HG03457 (cell line): ENCODE data around the gene ZMYND8.
"Not testable (repeated sequence)": the region's sequence is repeated elsewhere in the genome, so short reads cannot be mapped to it uniquely, and the experiment has no call there.

ENCODE experiments used
- ATAC-seq: cut with Tn5 transposase; IDR thresholded peaks from one replicate; pipeline ENCODE4 v1.9.1; 2021; ENCODE audit warnings: moderate number of reproducible peaks; ENCODE audit not compliant: unreplicated experiment

Gene ZMYND8

DNA sequence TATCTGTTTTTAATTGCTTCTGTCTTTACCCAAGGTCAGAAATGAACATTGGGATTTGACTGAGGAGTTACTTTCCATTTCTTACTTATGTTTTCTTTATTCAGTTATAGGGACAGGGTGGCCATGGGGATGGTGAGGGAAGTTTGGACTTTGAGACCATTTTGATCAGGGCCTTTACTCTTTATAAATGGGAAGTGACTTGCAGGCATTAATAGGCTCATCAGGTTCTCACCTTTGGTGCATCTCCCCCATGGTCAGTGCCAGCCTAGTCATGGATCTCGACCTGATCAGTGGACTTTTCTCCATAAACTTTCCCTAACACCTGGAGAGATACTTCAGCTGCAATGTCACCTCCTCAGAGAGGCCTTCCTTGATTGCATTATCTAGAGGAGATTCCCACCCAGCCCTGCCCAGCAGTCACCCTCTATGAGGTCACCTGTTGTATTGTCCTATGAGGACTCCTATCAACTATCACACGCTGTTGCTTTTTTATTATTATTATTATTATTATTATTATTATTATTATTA is 16.8 kb upstream of the ZMYND8 start:
- no peak for ATAC-seq

GRCh38 chr20:47370850-47371782 is 14.6 kb upstream of the ZMYND8 start:
- ATAC-seq = no peak

GRCh38 chr20:47370214-47370613 is 13.7 kb upstream of the ZMYND8 start:
- ATAC-seq = no peak

GRCh38 chr20:47368301-47368700 is 11.8 kb upstream of the ZMYND8 start:
- ATAC-seq = no peak

DNA sequence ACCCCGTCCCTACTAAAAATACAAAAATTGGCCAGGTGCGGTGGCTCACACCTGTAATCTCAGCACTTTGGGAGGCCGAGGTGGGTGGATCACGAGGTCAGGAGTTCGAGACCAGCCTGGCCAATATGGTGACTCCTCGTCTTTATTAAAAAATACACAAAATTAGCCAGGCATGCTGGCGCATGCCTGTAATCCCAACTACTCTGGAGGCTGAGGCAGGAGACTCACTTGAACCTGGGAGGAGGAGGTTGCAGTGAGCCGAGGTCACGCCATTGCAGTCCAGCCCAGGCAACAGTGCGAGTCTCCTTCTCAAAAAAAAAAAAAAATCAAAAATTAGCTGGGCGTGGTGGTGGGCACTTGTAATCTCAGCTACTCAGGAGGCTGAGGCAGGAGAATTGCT is 9.8 kb upstream of the ZMYND8 start:
- not testable (repeated sequence) for ATAC-seq

DNA sequence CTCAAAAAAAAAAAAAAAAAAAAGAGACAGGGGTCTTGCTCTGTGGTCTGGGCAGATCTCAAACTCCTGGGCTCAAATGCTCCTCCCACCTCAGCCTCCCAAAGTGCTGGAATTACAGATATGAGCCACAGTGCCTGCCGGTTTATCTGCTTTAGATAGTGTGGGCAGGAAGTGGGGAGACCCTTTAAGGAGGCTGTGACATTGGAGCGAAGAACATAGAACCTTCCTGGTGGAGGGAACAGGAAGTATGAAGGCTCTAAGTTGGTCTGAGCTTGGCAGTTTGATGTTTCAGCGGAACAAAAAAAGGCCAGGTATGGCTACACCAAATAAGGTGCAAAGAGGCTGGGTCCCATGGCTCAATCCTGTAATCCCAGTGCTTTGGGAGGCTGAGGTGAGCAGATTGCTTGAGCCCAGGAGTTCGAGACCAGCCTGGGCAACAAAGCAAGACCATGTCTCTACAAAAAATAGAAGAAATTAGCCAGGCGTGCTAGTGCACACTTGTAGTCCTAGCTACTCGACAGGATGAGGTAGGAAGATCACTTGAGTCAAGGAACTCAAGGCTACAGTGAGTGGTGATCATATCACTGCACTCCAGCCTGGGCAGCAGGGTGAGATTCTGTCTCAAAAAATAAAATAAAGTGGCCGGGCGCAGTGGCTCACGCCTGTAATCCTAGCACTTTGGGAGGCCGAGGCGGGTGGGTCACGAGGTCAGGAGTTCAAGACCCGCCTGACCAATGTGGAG is 8.7 kb upstream of the ZMYND8 start:
- ATAC-seq = no peak

- ATAC-seq = no peak
Observed at GRCh38 chr20:47362361-47363219, 6.1 kb upstream of the ZMYND8 start.

- no peak for ATAC-seq
Observed at GRCh38 chr20:47361057-47361915, 4.8 kb upstream of the ZMYND8 start.

DNA sequence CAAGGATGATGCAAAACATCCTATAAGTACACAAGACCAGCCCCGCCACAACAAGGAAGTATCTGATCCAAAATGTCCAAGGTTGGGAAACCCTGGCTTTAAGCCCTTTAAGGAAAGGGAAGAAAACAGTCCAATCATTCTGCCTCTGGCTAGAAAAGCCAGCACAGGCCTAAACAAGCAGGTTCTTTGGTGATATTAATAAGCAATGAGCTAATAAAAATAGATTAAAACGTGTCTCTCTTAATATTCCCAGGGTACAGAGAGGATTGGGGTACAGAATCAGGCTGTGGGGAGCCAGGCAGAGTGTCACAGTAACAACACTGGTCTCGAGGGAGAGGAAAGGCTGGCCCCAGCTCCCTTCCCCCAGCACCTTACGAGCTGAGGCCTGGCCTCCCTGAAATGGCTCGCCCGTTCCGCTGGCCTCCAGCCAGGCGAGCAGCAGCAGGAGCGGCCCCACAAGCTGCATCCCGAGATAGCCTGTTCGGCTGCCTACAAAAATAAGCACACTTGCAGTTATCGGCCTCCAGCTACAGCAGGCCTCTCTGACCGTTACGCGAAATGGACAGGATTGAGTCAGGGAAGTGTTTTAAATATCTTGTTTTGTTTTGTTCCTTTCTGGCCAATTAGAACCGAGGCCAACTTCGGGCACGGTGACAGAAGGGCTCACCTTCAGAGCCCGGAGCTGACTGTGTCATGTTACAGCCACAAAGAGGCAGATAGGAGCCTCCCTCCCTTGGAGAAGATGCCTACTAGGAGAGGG is 4.0 kb upstream of the ZMYND8 start:
- no peak for ATAC-seq

- no peak for ATAC-seq
Observed at GRCh38 chr20:47359530-47360296, 3.2 kb upstream of the ZMYND8 start.

DNA sequence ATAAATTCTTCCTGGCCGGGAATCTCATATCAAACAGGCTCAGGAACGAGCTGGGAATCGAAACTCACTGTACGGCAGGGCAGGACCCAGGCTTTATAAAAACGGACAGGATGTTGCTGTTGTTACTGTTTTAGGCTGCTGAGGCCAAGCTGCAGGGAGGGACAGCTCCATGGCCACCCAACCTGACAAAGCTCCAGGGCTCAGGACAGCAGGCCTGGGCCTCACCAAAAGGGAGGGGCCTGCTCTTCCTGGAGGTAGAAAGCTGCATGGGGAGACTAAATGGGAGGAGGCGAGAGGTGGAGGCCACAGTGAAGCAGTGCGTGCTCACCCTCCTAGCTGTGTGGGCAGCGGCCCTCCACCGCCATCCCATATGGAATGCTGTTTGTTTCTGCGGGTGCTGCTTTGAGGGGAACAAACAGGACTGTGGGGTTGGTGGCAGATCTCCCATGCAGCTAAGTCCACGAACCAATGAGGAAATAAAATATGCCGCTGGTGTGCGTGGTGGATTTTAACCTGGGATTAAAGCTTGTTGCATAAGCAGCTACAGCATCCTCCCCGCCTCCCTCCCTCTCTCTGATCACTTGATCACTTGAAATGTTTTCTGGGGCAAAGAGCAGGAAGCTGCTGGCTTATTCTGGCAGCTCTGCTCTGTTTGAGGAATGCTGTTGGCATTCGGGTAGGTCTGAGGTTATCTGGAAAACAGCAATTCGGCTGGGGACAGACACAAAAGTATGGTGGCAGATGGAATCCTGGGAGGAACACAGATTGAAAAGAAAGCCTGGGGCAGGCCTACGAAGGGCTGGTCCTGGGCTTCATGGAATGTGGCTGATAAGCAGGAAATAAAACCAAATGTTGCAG is 2.4 kb upstream of the ZMYND8 start:
- ATAC-seq = no peak

DNA sequence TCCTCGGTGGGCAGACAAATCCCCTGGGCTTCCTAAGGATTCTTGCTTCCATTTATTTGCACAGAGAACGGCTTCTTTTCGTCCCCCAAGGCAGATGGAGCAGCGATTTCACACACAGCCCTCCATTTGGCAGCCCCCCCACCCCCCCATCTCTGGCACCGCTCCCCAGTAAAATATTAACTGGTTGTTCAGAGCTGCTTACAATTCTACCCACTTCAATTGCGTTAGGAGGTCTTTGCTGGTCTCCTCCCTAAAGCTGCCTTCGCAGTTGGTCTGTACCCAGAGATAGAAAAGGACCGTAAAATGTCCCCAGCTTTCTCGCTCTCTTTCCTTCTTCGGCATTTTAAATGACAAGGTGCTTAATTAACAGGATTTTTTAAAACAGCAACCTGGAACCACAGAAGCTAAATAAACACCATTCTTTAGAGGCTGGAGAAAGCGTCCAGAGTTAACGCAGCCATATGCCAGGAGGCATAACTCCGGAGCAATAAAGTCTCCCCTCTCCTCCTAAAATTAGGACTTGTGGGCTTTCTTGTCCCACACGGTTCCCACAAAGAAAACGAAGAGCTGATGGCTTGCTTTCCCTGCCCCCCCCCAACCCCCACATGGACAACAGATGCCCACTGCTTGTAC is 1.7 kb upstream of the ZMYND8 start:
- no peak for ATAC-seq

GRCh38 chr20:47357296-47358038 is 968 bp upstream of the ZMYND8 start:
- peak; percentile 38 for ATAC-seq

- ATAC-seq = no peak
Observed at GRCh38 chr20:47356220-47356525, 326 bp downstream of the ZMYND8 start.

DNA sequence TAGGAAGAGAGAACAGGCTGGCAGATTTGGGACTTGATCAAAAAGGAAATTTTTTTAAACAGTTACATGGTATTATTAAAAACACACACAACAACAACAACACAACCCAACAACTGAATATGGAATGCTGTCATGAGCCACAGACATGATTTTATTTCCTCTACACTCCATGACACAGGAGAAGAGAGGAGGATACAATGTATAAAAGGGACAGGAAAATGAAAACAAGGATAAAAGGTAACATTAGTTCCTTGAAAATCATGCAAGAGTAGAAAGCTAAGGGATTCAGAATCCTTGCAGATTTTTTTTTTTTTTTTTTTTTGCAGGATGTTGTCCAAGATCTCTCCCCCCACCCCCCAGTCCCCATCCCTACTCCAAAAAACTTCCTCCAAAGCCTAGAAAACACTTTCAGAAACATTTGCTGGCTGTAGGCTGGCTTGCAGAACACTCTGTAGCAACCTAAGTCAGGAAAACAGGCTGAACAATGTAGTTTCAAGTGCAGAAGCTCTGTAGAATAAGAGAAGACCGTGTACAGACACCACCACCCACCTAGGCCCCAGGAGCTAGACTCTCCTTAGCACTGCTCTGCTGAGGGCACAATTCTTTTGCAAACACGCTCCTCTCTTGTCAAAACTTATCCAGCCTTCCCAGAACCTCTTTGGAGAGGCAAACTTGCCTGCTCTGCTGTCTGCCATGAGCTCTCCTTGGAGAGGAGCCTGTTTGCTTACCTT is 845 bp downstream of the ZMYND8 start:
- no peak for ATAC-seq
